DND-41 (cell line): Measurements from ENCODE around the gene BTBD16.

Experiments used
- ATAC-seq: fragments of 200-7000 bp; cut with Tn5 transposase; 3 replicates; pipeline ENCODE4 v1.9.1; 2021; ENCODE audit warnings: low read depth; ENCODE audit not compliant: insufficient read depth
- DNase-seq: peaks from one replicate; pipeline ENCODE4 v3.0.0-alpha.2; 2020
- H2AFZ ChIP-seq: 2 replicates; pipeline ENCODE4 v1.6.0; 2012; ENCODE audit warnings: low read depth, low read length
- H3K27ac ChIP-seq: 2 replicates; pipeline ENCODE4 v1.5.1; 2012; ENCODE audit warnings: low read length, inconsistent platforms
- H3K27me3 ChIP-seq: fragments of 200-600 bp; sonication (generic); 2 replicates; pipeline ENCODE4 v1.6.0; 2012; ENCODE audit warnings: low read length, mild to moderate bottlenecking, inconsistent platforms; ENCODE audit not compliant: insufficient read depth, poor library complexity
- H3K36me3 ChIP-seq: 2 replicates; pipeline ENCODE4 v1.5.1; 2012; ENCODE audit warnings: low read length, inconsistent platforms; ENCODE audit not compliant: insufficient read depth
- H3K4me1 ChIP-seq: 2 replicates; pipeline ENCODE4 v1.5.1; 2012; ENCODE audit warnings: mild to moderate bottlenecking, low read length; ENCODE audit not compliant: insufficient read depth
- H3K4me2 ChIP-seq: 2 replicates; pipeline ENCODE4 v1.6.0; 2012; ENCODE audit warnings: mild to moderate bottlenecking, moderate library complexity, low read length, inconsistent platforms; ENCODE audit not compliant: insufficient read depth
- H3K4me3 ChIP-seq, 2 experiments: fragments of 200-600 bp in 1 of 2; shearing (Covaris generic) in 1 of 2; 2 replicates each; pipeline ENCODE4 v1.5.1; 2012 to 2016; ENCODE audit warnings: inconsistent platforms in 2 of 2, low read length in 2 of 2, mild to moderate bottlenecking in 2 of 2, low read depth in 1 of 2, moderate library complexity in 1 of 2
- H3K79me2 ChIP-seq: 2 replicates; pipeline ENCODE4 v1.6.0; 2012; ENCODE audit warnings: low read length, inconsistent platforms; ENCODE audit not compliant: insufficient read depth
- H3K9ac ChIP-seq: 2 replicates; pipeline ENCODE4 v1.6.0; 2012; ENCODE audit warnings: low read depth, mild to moderate bottlenecking, inconsistent platforms, low read length, moderate library complexity
- H3K9me3 ChIP-seq: 2 replicates; pipeline ENCODE4 v1.5.1; 2012; ENCODE audit warnings: low read length, moderate library complexity, mild to moderate bottlenecking, inconsistent platforms; ENCODE audit not compliant: insufficient read depth, severe bottlenecking
- H4K20me1 ChIP-seq: 2 replicates; pipeline ENCODE4 v1.6.0; 2012; ENCODE audit warnings: low read length; ENCODE audit not compliant: insufficient read depth
- EZH2 ChIP-seq: IDR thresholded peaks from 3 replicates; pipeline ENCODE4 v1.6.1; 2012; ENCODE audit warnings: borderline replicate concordance, low read depth, mild to moderate bottlenecking, moderate library complexity, low read length, inconsistent platforms; ENCODE audit not compliant: severe bottlenecking
- TF ChIP-seq, protein P1 (sequence below): IDR thresholded peaks from 2 replicates; pipeline ENCODE4 v1.5.1; 2012; ENCODE audit warnings: borderline replicate concordance, low read length, moderate library complexity, mild to moderate bottlenecking; ENCODE audit not compliant: poor library complexity, severe bottlenecking; ENCODE audit errors: extremely low read depth

Gene BTBD16

GRCh38 chr10:122298206-122298597, 27.1 kb downstream of the BTBD16 start:
- TF ChIP-seq, protein P1, sequence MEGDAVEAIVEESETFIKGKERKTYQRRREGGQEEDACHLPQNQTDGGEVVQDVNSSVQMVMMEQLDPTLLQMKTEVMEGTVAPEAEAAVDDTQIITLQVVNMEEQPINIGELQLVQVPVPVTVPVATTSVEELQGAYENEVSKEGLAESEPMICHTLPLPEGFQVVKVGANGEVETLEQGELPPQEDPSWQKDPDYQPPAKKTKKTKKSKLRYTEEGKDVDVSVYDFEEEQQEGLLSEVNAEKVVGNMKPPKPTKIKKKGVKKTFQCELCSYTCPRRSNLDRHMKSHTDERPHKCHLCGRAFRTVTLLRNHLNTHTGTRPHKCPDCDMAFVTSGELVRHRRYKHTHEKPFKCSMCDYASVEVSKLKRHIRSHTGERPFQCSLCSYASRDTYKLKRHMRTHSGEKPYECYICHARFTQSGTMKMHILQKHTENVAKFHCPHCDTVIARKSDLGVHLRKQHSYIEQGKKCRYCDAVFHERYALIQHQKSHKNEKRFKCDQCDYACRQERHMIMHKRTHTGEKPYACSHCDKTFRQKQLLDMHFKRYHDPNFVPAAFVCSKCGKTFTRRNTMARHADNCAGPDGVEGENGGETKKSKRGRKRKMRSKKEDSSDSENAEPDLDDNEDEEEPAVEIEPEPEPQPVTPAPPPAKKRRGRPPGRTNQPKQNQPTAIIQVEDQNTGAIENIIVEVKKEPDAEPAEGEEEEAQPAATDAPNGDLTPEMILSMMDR = no peak
- no peak for TF ChIP-seq EZH2
- no peaks in the 10 kb centered on the region for H3K9me3 ChIP-seq
- H3K27ac ChIP-seq = no peak overlapping the region
- no peaks in the 10 kb centered on the region for H3K79me2 ChIP-seq
- H3K27me3 ChIP-seq = peaks cover 5% of the 10 kb centered on the region
- ATAC-seq (no peak), DNase-seq (no peak)
- H4K20me1 ChIP-seq = no peaks in the 10 kb centered on the region; the same call in 1 of the 2 replicates
- H2AFZ ChIP-seq = no peak overlapping the region
- 0 out of 2 replicates have a peak, but pooled peaks cover 3% of the 10 kb centered on the region for H3K4me1 ChIP-seq
- H3K9ac ChIP-seq = no peak overlapping the region
- H3K4me2 ChIP-seq = no peak overlapping the region
- no peaks in the 10 kb centered on the region for H3K36me3 ChIP-seq
- H3K4me3 ChIP-seq = no peak overlapping the region

DNA sequence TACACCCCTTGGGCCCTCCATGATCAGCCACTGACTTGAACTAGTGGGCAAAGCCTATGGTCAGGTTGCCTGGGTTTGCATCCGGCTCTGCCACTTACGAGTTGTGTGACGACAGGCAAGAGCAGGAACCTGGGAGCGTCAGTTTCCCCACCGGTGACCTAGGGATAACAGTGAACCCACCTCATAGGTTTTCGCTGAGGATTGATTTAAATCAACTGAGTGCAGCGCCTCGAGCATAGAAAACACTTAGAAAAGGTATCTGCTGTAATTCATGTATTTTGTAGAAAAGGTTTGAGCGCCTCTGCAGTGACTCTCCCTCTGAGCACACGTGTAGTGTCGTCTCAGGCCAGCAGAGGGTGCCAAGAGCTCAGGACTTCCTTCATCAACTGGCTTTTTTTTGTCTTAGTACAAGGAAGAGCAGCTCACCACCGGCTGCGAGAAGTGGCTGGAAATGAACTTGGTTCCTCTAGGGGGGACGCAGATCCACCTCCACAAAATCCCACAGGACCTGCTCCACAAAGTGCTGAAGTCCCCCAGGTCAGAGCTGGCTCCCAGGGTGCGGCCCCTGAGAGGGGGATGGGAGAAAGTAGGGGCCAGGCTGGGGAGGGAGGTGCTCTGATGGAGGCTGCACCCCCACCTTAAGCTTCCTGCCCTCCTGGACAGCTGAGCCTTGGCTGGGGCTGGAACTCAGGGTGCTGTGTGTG, 27.7 kb downstream of the BTBD16 start:
- no peaks in the 10 kb centered on the region for H3K79me2 ChIP-seq
- H3K36me3 ChIP-seq = no peaks in the 10 kb centered on the region
- peak overlapping the region; percentile 49 for H3K4me2 ChIP-seq
- 0 out of 2 replicates have a peak, but pooled peaks cover 3% of the 10 kb centered on the region for H3K4me1 ChIP-seq
- H3K9ac ChIP-seq = peak overlapping the region; percentile 10; the same call in 1 of the 2 replicates
- peak overlapping the region; percentile 48 for H2AFZ ChIP-seq
- no peak overlapping the region for H3K27ac ChIP-seq
- no peaks in the 10 kb centered on the region for H3K9me3 ChIP-seq
- ATAC-seq = peak; percentile 89
- DNase-seq = peak; percentile 69
- H3K4me3 ChIP-seq = peak overlapping the region in 1 of 2 experiments; percentile 32; a peak in 1 of 4 replicates
- peaks cover 5% of the 10 kb centered on the region for H3K27me3 ChIP-seq
- TF ChIP-seq, protein P1 = peak; percentile 91
- no peak for TF ChIP-seq EZH2
- no peaks in the 10 kb centered on the region; the same call in 1 of the 2 replicates for H4K20me1 ChIP-seq

DNA sequence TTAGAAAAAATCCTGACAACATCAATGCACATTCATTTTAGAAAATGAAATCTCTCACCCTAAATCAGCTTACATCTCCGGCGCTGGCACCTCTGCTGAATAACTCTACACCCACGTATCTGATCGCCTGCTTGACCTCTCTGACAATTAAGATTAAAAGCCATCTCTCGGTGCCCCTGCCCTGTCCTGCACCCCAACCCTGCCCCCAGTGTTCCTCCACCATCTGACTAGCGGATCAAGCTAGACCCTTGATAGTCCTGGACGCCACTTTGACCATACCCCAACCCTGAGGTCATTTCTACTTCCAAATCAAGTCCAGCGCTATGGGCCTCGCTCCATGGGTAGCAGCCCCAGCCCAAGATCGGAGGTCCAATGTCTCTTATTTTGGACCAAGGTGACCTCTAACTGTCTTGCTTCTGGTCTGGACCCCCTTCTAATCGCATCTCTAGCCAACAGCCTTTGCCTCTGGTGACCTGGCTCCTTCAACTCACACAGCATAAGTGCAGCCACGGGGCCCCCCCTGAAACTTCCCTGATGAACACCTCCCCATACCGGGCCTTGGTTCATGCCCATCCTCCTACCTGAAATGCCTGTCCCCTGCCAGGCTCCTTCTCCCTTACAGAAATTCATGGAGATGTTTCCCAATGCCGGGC, 28.5 kb downstream of the BTBD16 start:
- H3K9ac ChIP-seq = no peak overlapping the region; the same call in 1 of the 2 replicates
- no peaks in the 10 kb centered on the region for H3K79me2 ChIP-seq
- no peaks in the 10 kb centered on the region; the same call in 1 of the 2 replicates for H4K20me1 ChIP-seq
- ATAC-seq (no peak), DNase-seq (no peak)
- no peaks in the 10 kb centered on the region for H3K27me3 ChIP-seq
- no peak overlapping the region for H3K4me2 ChIP-seq
- no peaks in the 10 kb centered on the region for H3K9me3 ChIP-seq
- no peak overlapping the region for H3K27ac ChIP-seq
- no peak for TF ChIP-seq EZH2
- TF ChIP-seq, protein P1 = no peak
- H3K36me3 ChIP-seq = no peaks in the 10 kb centered on the region
- H3K4me3 ChIP-seq = no peak overlapping the region
- 0 out of 2 replicates have a peak, but pooled peaks cover 3% of the 10 kb centered on the region for H3K4me1 ChIP-seq
- no peak overlapping the region for H2AFZ ChIP-seq
